ENCODE data around the gene AQP3.
"Not testable (repeated sequence)": the region's sequence is repeated elsewhere in the genome, so short reads cannot be mapped to it uniquely, and the experiment has no call there.

Gene AQP3

GRCh38 chr9:33407061-33407460, 40.3 kb downstream of the AQP3 start:
- no peak for DNase-seq

DNA sequence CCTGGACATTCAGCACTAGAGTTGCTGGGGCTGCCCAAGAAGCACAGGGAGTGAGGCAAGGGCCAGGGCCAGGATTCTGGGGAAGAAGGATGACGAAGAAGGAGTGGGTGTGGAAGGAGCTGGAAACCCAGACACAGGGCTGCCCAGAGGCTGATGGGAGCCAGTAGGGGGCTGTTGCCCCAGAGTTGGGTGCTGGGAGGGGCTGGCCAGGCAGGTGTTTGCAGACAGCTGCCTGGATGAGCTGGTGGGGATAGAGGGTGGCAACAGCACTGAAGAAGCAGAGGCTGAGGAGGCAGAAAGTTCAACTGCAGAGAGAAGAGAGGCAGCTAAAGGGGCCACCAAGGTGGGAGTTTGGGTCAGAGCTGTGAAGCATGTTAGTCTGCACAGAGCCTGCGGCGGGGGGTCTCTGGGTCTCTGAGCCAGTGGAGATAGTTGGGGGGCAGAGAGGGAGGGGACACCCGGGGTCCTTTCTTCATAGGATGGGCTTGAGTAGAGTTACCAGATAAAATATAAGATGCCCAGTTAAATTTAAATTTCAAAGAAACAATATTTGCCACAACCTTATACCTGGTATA, 42.5 kb downstream of the AQP3 start:
- DNase-seq: peak; percentile 18

DNA sequence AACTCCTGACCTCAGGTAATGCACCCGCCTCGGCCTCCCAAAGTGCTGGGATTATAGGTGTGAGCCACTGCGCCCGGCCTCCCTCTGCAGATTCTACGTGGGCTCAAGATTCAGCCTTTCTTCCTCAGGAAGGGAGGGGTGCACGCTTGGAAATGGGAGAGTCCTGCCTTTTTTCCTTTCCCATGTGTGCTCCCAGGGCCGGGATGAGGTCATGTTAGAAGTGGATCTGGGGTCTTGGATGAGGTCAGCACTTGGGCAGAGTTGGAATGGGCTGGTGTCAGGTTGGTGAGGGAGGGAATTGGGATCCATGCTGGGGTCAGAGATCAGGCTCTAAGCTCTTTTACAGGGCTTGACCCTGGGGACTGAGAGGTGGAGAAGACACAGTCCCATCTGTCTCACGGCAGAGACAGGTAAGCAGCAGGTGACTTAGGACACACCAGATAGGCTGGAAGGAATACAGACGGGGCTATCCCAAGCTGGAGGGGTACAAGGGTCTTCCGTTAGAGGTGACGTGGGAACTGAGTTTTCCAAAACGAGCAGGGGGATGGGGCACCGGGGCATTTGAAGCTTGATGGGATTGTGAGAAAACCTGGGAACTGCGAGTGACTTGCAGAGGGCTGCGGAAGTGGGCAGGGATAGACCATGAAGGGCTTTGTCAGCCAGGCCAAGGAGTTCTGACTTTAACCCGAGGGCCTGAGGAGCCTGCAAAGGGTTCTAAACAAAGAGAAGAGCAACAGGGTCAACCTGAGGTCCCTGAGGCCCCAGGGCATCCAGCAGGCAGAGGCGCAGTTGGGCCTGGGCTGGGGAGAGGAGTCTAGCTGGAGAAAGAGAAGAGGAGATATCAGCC, 43.2 kb downstream of the AQP3 start:
- no peak for DNase-seq

DNA sequence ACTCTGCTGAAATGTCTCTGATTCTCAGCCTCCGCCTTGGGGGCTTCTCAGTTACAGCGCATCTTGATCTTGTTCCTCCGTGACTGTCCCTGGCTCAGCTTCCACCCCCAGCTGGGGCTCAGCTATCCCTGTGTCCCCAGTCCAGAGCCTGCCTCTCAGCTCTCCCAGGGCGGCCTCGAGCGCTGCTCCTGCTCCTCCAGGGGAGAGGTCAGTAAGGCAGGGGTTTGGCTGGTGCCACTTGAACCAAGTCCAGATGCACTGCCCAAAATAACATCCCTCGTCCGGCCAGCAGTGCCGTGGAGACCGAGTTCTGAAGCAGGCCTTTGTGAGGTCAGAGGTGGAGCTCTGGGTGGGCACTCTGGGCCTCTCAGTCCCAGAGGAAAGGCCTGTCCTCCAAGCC, 45.0 kb downstream of the AQP3 start, which contains the start of gene AQP7:
Gene AQP7 (minus strand): TSS at position 198 of the 400 bp plus-strand sequence. CDS start 1,306 bp downstream, outside the sequence.
- not testable (repeated sequence) for DNase-seq

GRCh38 chr9:33401809-33402208, 45.6 kb downstream of the AQP3 start:
- not testable (repeated sequence) for DNase-seq

GRCh38 chr9:33399047-33399446, 48.3 kb downstream of the AQP3 start:
- not testable (repeated sequence) for DNase-seq

GRCh38 chr9:33397801-33398200, 49.6 kb downstream of the AQP3 start:
- not testable (repeated sequence) for DNase-seq

DNA sequence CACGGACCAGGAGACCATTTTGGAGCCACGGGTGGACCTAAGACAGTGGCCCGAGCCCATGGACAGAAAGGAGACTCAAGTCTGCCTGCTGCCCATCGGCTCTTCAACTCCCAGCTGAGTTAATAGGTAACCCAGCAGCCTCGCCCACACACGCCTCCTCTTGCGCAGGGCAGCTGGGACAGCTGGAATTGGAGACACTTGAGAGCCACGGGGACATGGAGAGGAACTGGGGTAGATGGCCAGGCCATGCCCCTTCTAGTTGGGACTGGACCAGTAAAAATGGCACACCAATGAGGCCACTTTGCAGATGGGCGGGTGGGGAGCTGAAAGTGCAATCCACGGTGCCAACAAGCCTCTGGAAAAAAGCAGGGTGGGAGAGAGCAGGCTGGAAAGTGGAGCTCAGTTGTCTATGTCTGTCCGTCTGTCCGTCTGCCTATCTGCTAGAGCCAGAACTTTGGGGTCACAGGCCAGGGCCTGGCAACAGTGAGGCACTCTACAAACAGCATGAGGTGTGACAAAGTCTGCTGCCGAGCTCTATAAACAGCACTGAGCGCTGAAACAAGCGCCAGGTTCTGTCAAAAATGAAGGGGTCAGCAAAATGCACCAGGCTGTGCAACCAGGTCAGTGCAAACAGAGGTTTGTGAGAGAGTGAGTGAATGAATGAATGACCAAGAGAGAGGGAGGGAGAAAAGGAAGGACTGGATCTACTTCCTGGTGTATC, 52.1 kb downstream of the AQP3 start:
- not testable (repeated sequence) for DNase-seq

- not testable (repeated sequence) for DNase-seq
Observed at GRCh38 chr9:33393986-33394385, 53.4 kb downstream of the AQP3 start.

- DNase-seq: no peak
Observed at GRCh38 chr9:33393581-33393980, 53.8 kb downstream of the AQP3 start.

DNA sequence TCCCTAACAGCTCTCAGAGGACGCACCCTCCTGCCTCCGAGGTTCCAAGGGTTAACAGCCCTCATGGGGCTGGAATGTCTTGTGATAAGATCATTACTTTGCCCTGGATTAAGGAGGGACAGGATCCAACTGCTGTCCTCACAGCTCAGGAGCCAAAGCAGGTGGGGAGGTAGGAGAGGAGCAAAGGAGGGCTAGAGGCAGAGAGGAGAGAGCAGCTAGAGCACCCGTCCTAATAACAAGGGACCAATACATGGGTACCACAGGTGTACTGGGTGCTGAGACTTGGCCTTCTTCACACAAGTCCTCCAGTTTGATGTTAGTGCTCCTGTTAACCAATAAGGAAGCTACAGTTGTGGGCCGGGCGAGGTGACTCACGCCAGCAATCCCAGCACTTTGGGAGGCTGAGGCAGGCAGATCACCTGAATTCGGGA, 54.8 kb downstream of the AQP3 start:
- DNase-seq: peak; percentile 64
